Muscle layer of colon (tissue), 2 donors: ENCODE results near the gene IGF2BP1.
"Not testable (repeated sequence)": the region's sequence is repeated elsewhere in the genome, so short reads cannot be mapped to it uniquely, and the experiment has no call there.

Source experiments
- H3K27ac ChIP-seq: one replicate; pipeline ENCODE4 v1.7.0; 2013; ENCODE audit warnings: low read depth, mild to moderate bottlenecking, low read length, moderate library complexity
- H3K27me3 ChIP-seq, 2 donors: one replicate each; pipeline ENCODE4 v1.7.0; 2013; ENCODE audit warnings: low read length in 2 of 2, mild to moderate bottlenecking in 2 of 2; ENCODE audit not compliant: insufficient read depth in 2 of 2, control insufficient read depth in 1 of 2
- H3K36me3 ChIP-seq: one replicate; pipeline ENCODE4 v1.7.0; 2013; ENCODE audit warnings: mild to moderate bottlenecking, low read length; ENCODE audit not compliant: insufficient read depth
- H3K4me1 ChIP-seq: one replicate; pipeline ENCODE4 v1.7.0; 2013; ENCODE audit warnings: mild to moderate bottlenecking, low read length; ENCODE audit not compliant: insufficient read depth
- H3K4me3 ChIP-seq, 2 donors: one replicate each; pipeline ENCODE4 v1.7.0; 2013; ENCODE audit warnings: low read length in 2 of 2, low read depth in 1 of 2, mild to moderate bottlenecking in 1 of 2, moderate library complexity in 1 of 2
- H3K9ac ChIP-seq: one replicate; pipeline ENCODE4 v1.7.0; 2013; ENCODE audit warnings: low read length
- H3K9me3 ChIP-seq: one replicate; pipeline ENCODE4 v1.7.0; 2013; ENCODE audit warnings: mild to moderate bottlenecking, low read length
- donor health status: abdominal sarcoma.
- donor health status: Adenocarcinoma of cecum.

Gene IGF2BP1

DNA sequence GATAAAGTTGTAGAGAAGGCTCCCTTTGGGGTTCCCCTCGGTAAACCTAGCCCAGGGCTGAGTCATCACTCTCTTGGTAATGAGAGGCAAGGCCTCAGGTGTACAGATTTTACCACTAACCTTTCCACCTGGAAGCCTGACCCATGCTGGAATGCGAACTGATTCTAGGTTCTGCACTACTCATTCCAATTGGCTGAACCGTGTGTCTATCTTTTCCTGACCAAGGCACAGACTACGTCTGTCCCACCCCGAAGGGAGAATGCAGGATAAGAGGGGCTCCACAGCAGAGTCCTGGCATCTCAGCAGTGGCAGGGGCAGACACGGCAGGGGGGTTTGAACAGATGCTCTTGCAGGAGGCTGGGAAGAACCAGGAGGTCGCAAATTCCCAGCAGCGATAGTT is 70.0 kb downstream of the IGF2BP1 start:
- Histone ChIP-seq H3K36me3 (no peaks in the 10 kb centered on the region), H3K4me3 (no peak overlapping the region), H3K9ac (no peak overlapping the region), H3K9me3 (no peaks in the 10 kb centered on the region), H3K4me1 (peaks cover 8% of the 10 kb centered on the region), H3K27me3 (no peaks in the 10 kb centered on the region), H3K27ac (no peak overlapping the region)

GRCh38 chr17:49069585-49070273 is 72.5 kb downstream of the IGF2BP1 start:
- no peaks in the 10 kb centered on the region for H3K36me3 ChIP-seq
- no peaks in the 10 kb centered on the region for H3K27me3 ChIP-seq
- H3K9me3 ChIP-seq = no peaks in the 10 kb centered on the region
- no peak overlapping the region for H3K4me3 ChIP-seq
- H3K9ac ChIP-seq = no peak overlapping the region
- H3K27ac ChIP-seq = no peak overlapping the region
- no peaks in the 10 kb centered on the region for H3K4me1 ChIP-seq

DNA sequence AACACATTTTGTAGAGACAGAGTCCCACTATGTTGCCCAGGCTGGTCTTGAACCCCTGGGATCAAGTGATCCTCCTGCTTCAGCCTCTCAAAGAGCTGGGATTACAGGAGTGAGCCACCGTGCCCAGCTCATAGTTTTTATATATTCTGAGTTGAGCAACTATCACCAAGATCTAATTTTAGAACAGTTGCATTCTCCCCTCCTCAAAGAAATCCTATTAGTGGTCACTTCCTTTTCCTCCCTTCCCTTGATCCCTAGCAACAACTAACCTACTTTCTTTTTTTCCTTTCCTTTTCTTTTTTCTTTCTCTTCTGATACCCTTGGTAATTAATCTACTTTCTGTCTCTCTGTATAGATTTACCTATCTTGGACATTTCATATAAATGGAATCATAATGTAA is 73.9 kb downstream of the IGF2BP1 start:
- Histone ChIP-seq H3K27ac (no peak overlapping the region), H3K4me1 (no peaks in the 10 kb centered on the region), H3K27me3 (no peaks in the 10 kb centered on the region), H3K9me3 (no peaks in the 10 kb centered on the region), H3K36me3 (no peaks in the 10 kb centered on the region), H3K9ac (no peak overlapping the region), H3K4me3 (no peak overlapping the region)

DNA sequence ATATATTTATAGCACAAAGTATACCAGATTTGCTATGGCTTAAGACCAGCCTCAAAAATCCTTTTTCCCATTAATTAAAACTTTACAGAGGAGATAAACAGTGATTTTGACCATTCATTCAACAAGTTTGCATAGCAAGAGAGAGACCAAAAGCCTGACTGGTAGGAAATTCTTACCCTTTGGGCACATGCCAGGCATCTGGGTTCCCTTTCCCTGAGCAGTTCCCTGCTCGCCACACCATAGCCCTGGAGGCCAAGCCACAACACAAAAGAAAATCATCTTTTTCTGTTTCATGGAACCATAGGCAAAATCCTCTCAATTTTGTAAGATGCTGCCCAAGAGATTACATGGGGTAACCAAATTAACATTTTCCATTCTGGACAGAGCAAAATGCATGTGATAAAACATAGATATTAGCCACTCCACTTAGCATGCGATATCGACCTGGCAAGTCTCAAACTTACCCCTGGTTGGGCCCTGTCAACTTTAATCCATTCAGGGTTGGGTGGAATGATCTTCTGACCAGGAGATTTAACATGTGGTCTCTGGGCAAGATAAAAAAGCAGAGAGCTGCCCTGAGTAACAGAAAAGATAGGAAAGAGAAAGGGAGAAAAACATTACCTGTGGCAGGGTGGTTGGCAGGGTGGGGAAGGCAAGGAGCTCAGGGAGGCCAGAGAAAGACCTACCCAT is 77.8 kb downstream of the IGF2BP1 start:
- Histone ChIP-seq H3K27ac (no peak overlapping the region), H3K36me3 (no peaks in the 10 kb centered on the region), H3K9ac (no peak overlapping the region), H3K9me3 (no peaks in the 10 kb centered on the region), H3K4me3 (no peak overlapping the region), H3K4me1 (no peaks in the 10 kb centered on the region), H3K27me3 (no peaks in the 10 kb centered on the region)

DNA sequence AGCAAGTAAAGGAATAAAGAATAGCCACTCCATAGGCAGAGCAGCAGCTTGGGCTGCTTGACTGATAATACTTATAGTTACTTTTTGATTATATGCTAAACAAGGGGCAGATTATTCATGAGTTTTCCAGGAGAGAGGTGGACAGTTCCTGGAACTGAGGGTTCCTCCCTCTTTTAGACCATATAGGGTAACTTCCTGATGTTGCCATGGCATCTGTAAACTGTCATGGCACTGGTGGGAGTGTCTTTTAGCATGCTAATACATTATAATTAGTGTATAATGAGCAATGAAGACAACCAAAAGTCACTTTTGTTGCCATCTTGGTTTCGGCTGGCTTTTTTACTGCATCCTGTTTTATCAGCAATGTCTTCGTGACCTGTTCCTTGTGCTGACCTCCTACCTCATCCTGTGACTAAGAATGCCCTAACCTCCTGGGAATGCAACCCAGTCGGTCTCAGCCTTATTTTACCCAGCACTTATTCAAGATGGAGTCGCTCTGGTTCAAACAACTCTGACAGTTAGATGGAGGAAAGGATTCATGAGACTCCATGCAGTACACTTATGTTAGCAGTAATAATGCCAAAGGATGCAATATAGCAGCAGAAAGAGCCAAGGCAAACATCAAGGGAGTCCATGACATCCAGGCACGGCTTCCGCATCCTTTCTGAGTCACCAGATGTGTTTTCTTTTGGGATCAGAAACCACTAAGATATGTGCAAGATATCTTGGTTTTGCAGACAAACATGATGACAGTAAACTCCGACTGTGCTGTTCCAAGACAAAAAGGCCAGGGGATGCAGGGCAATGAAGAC is 79.6 kb downstream of the IGF2BP1 start:
- Histone ChIP-seq H3K4me1 (no peaks in the 10 kb centered on the region), H3K9me3 (no peaks in the 10 kb centered on the region), H3K36me3 (no peaks in the 10 kb centered on the region), H3K9ac (no peak overlapping the region), H3K27ac (no peak overlapping the region), H3K4me3 (no peak overlapping the region), H3K27me3 (no peaks in the 10 kb centered on the region)

- Histone ChIP-seq H3K36me3 (no peaks in the 10 kb centered on the region), H3K4me1 (no peaks in the 10 kb centered on the region), H3K27me3 (no peaks in the 10 kb centered on the region), H3K9me3 (no peaks in the 10 kb centered on the region), H3K4me3 (no peak overlapping the region), H3K9ac (no peak overlapping the region), H3K27ac (no peak overlapping the region)
Observed at GRCh38 chr17:49078248-49078647, 81.1 kb downstream of the IGF2BP1 start.

DNA sequence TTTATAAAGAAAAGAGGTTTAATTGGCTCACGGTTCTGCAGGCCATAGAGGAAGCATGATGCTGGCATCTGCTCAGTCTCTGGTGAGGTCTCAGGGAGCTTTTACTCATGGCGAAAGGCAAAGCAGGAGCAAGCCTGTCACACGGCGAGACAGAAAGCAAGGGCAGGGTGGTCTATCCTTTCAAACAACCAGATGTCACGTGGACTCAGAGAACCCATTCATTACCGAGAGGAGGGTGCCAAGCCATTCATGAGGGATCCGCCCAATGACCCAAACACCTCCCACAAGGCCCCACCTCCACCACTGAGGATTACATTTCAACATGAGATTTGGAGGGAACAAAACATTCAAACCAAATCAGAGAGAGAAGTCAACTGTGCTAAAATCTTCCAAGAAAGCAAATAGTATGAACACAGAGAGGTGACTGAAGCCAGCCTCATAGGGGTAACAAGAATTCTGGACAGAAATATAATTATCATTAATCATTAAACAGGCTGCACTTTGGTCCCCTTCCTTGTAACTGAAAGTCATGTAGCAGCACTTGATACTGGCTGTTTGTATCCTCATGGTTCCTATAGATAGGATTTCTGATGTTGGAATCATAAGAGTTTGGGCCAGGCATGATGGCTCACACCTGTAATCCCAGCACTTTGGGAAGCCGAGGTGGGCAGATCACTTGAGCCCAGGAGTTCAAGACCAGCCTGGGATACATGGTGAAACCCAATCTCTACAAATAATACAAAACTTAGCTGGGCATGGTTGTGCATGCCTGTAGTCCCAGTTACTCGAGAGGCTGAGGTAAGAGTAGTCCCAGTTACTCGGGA is 82.9 kb downstream of the IGF2BP1 start:
- Histone ChIP-seq H3K4me3 (no peak overlapping the region), H3K4me1 (no peaks in the 10 kb centered on the region), H3K36me3 (no peaks in the 10 kb centered on the region), H3K9ac (no peak overlapping the region), H3K27ac (no peak overlapping the region), H3K9me3 (no peaks in the 10 kb centered on the region), H3K27me3 (no peaks in the 10 kb centered on the region)

GRCh38 chr17:49082231-49082630 is 85.0 kb downstream of the IGF2BP1 start:
- H3K27ac ChIP-seq = no peak overlapping the region
- no peak overlapping the region for H3K9ac ChIP-seq
- no peaks in the 10 kb centered on the region for H3K27me3 ChIP-seq
- no peak overlapping the region for H3K4me3 ChIP-seq
- no peaks in the 10 kb centered on the region for H3K36me3 ChIP-seq
- H3K4me1 ChIP-seq = no peaks in the 10 kb centered on the region
- no peaks in the 10 kb centered on the region for H3K9me3 ChIP-seq

GRCh38 chr17:49085046-49085445 is 87.9 kb downstream of the IGF2BP1 start:
- H3K27ac ChIP-seq, H3K4me3 ChIP-seq, H3K36me3 ChIP-seq, H3K4me1 ChIP-seq, H3K9me3 ChIP-seq, H3K9ac ChIP-seq, H3K27me3 ChIP-seq: not testable (repeated sequence)

DNA sequence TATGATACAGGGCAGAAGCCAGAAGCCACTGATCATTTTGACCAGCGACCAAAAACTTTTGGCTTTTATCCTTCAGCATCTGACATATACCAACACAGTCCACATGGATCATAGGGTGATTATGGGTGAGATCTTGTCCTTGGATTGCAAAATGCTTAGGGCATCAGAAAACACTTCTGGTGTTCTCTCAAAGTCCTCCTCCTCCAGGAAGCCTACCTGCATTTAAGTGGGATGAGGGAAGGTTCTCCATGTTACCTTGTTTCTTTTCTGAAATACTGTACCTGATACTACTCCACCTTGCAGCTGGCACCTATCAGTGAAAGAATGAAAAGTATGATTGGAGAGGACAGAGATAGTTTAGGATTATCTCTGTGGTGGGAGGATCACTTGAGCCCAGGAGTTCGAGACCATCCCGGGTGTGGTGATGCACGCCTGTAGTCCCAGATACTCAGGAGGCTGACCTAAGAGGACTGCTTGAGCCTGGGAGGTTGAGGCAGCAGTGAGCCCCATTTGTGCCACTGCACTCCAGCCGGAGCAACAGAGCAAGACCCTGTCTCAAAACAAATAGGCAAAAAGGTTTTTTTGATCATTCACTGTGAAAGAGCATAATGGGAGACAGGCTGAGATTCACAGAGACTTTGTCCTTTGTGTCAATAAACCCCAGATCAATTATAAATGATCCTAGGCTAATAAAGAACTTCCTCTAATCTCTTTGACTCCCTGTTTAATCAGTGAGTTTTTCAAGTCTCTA is 88.6 kb downstream of the IGF2BP1 start:
- Histone ChIP-seq H3K27ac (no peak overlapping the region), H3K36me3 (no peaks in the 10 kb centered on the region), H3K9me3 (no peaks in the 10 kb centered on the region), H3K9ac (no peak overlapping the region), H3K27me3 (no peaks in the 10 kb centered on the region), H3K4me3 (no peak overlapping the region), H3K4me1 (no peaks in the 10 kb centered on the region)

- Histone ChIP-seq H3K27me3 (no peaks in the 10 kb centered on the region), H3K9me3 (no peaks in the 10 kb centered on the region), H3K36me3 (no peaks in the 10 kb centered on the region), H3K27ac (no peak overlapping the region), H3K9ac (no peak overlapping the region), H3K4me1 (no peaks in the 10 kb centered on the region), H3K4me3 (no peak overlapping the region)
Observed at GRCh38 chr17:49086316-49086605, 89.1 kb downstream of the IGF2BP1 start.
